Esophagus squamous epithelium (tissue), 5 donors: ENCODE data around the gene FAM118A. TPM values are rescaled to one million over a fixed set of nuclear protein-coding genes. Genes with fewer than 3 reads are reported as not detected.

ENCODE experiments used
- DNase-seq: peaks from one replicate; lab custom pipeline; 2025; lab: John Stamatoyannopoulos, UW
- H3K27ac ChIP-seq, 4 donors: fragments of 200-600 bp; sonication (generic); one replicate each; pipeline ENCODE4 v1.5.1; 2016 to 2019; ENCODE audit warnings: mild to moderate bottlenecking in 1 of 4
- H3K27me3 ChIP-seq, 4 donors: fragments of 200-600 bp; sonication (generic); 1 replicate in 3 of 4; 2 replicates in 1 of 4; pipeline versions ENCODE4 v1.5.1 to v1.6.0; 2017 to 2021; ENCODE audit warnings: antibody characterized with exemption in 1 of 4
- H3K36me3 ChIP-seq, 3 donors: fragments of 200-600 bp; sonication (generic); one replicate each; pipeline ENCODE4 v1.5.1; 2016 to 2019
- H3K4me1 ChIP-seq, 3 donors: fragments of 200-600 bp; sonication (generic); one replicate each; pipeline ENCODE4 v1.5.1; 2017 to 2019
- H3K4me3 ChIP-seq, 4 donors: fragments of 200-600 bp; sonication (generic); 1 replicate in 3 of 4; 2 replicates in 1 of 4; pipeline ENCODE4 v1.5.1; 2016 to 2019; ENCODE audit warnings: mild to moderate bottlenecking in 2 of 4, moderate library complexity in 1 of 4
- H3K9me3 ChIP-seq, 3 donors: fragments of 200-600 bp; sonication (generic); one replicate each; pipeline ENCODE4 v1.5.1; 2016 to 2019
- CTCF ChIP-seq, 6 experiments: fragments of 450-650 bp in 4 of 6; fragments of 200-600 bp in 2 of 6; sonication (generic) in 2 of 6; IDR thresholded peaks; one replicate each; pipeline ENCODE4 v1.5.1; 2016 to 2019; ENCODE audit warnings: antibody characterized with exemption in 6 of 6, mild to moderate bottlenecking in 4 of 6, moderate library complexity in 4 of 6
- POLR2A ChIP-seq, 4 donors: fragments of 450-650 bp; IDR thresholded peaks; one replicate each; pipeline ENCODE4 v1.6.1; 2017; ENCODE audit warnings: antibody characterized with exemption in 4 of 4, mild to moderate bottlenecking in 4 of 4, moderate library complexity in 3 of 4
- WGBS, 2 donors: methylation state at CpG; one replicate each; pipeline ENCODE4 v1.1.5; 2018; 5-methylcytosine and 5-hydroxymethylcytosine counted together
- intact Hi-C: fragments of 100-400 bp; cut with DNase I; formaldehyde crosslinking; loops from one replicate; pipeline ENCODE4 v1.15.0; 2022
- total RNA-seq, 4 donors: library from RNA; depleted of rRNA; stranded (reverse); fragments of >200 nt; gene quantifications; one replicate each; pipeline ENCODE4 v1.1.0, GENCODE V29; 2016
- donor health status: DM: yes; HTN: yes; CAD: no.

Gene FAM118A
- total RNA-seq, 4 donors from 2014 or later, result 12.5 to 95.4 (median 18.8) TPM

- no peak for DNase-seq
- Histone ChIP-seq H3K4me1 (peaks cover 27 to 44% (median 33%) of the 10 kb centered on the region in 3 donors), H3K4me3 (no peak overlapping the region), H3K27ac (peak overlapping the region; percentile 55 to 75 (median 70)), H3K27me3 (no peaks in the 10 kb centered on the region), H3K9me3 (no peaks in the 10 kb centered on the region), H3K36me3 (peaks cover 7 to 95% (median 9%) of the 10 kb centered on the region in 3 donors)
- intact Hi-C loops, result no loop called here
- TF ChIP-seq POLR2A (IDR thresholded peaks at IDR 0.05) (no peak), CTCF (IDR thresholded peaks at IDR 0.05) (no peak)
- 40 to 46% methylated on average over 7 to 8 of the region's 9 CpGs for WGBS, 2 donors
Measured at GRCh38 chr22:45334528-45334927, 24.8 kb downstream of the FAM118A start.

GRCh38 chr22:45335021-45335818 is 25.5 kb downstream of the FAM118A start:
- DNase-seq, result no peak
- Histone ChIP-seq H3K4me3 (no peak overlapping the region), H3K36me3 (peaks cover 9 to 95% (median 14%) of the 10 kb centered on the region in 3 donors), H3K9me3 (no peaks in the 10 kb centered on the region), H3K27ac (peak overlapping the region; percentile 55 to 75 (median 70)), H3K4me1 (peaks cover 27 to 44% (median 33%) of the 10 kb centered on the region in 3 donors), H3K27me3 (no peaks in the 10 kb centered on the region)
- WGBS, 2 donors, result 36% methylated on average over 15 to 21 of the region's 26 CpGs
- TF ChIP-seq POLR2A (IDR thresholded peaks at IDR 0.05), result no peak
- TF ChIP-seq CTCF (IDR thresholded peaks at IDR 0.05), result peak in 3 of 6 experiments; percentile 16 to 48 (median 23)
- intact Hi-C loops, result no loop called here

GRCh38 chr22:45335854-45336522 is 26.3 kb downstream of the FAM118A start:
- H3K4me3 ChIP-seq, result no peak overlapping the region
- no peak for DNase-seq
- peak overlapping the region; percentile 45 to 83 (median 74) for H3K27ac ChIP-seq
- intact Hi-C loops, result no loop called here
- WGBS, 2 donors, result 78 to 81% methylated on average over 21 to 29 of the region's 29 CpGs
- H3K9me3 ChIP-seq, result no peaks in the 10 kb centered on the region
- no peaks in the 10 kb centered on the region for H3K27me3 ChIP-seq
- H3K4me1 ChIP-seq, result peaks cover 27 to 44% (median 33%) of the 10 kb centered on the region in 3 donors
- H3K36me3 ChIP-seq, result peaks cover 13 to 95% (median 16%) of the 10 kb centered on the region in 3 donors
- TF ChIP-seq CTCF (IDR thresholded peaks at IDR 0.05), result no peak
- no peak for TF ChIP-seq POLR2A (IDR thresholded peaks at IDR 0.05)

GRCh38 chr22:45336971-45337431 is 27.3 kb downstream of the FAM118A start:
- H3K36me3 ChIP-seq, result peaks cover 5 to 95% (median 16%) of the 10 kb centered on the region in 3 donors
- peak overlapping the region in 1 of 4 donors; percentile 38 for H3K4me3 ChIP-seq
- TF ChIP-seq POLR2A (IDR thresholded peaks at IDR 0.05) (no peak), CTCF (IDR thresholded peaks at IDR 0.05) (no peak)
- H3K9me3 ChIP-seq, result no peaks in the 10 kb centered on the region
- peak overlapping the region; percentile 45 to 83 (median 74) for H3K27ac ChIP-seq
- no peak for DNase-seq
- H3K27me3 ChIP-seq, result no peaks in the 10 kb centered on the region
- peaks cover 27 to 44% (median 33%) of the 10 kb centered on the region in 3 donors for H3K4me1 ChIP-seq
- WGBS, 2 donors, result 40 to 62% methylated on average over 16 to 18 of the region's 18 CpGs
- intact Hi-C loops, result no loop called here
